Measurements from ENCODE around the gene CLASP2.
"Not testable (repeated sequence)": the region's sequence is repeated elsewhere in the genome, so short reads cannot be mapped to it uniquely, and the experiment has no call there.

CLASP2 gene

GRCh38 chr3:33526787-33527186, 191.3 kb downstream of the CLASP2 start:
- DNase-seq, result no peak

GRCh38 chr3:33525232-33525631, 192.8 kb downstream of the CLASP2 start:
- DNase-seq, result no peak

- DNase-seq, result no peak
Measured at GRCh38 chr3:33523093-33523667, 194.9 kb downstream of the CLASP2 start.

- no peak for DNase-seq
Measured at GRCh38 chr3:33521736-33522135, 196.3 kb downstream of the CLASP2 start.

GRCh38 chr3:33513262-33513863, 204.7 kb downstream of the CLASP2 start:
- DNase-seq, result no peak

- no peak for DNase-seq
Measured at GRCh38 chr3:33505027-33505426, 213.0 kb downstream of the CLASP2 start.

- no peak for DNase-seq
Measured at GRCh38 chr3:33496449-33496848, 221.6 kb downstream of the CLASP2 start.

- DNase-seq, result no peak
Measured at GRCh38 chr3:33491721-33492120, 226.3 kb downstream of the CLASP2 start.

GRCh38 chr3:33490641-33491241, 227.3 kb downstream of the CLASP2 start:
- DNase-seq, result no peak

GRCh38 chr3:33488683-33489082, 229.4 kb downstream of the CLASP2 start:
- DNase-seq, result no peak

- no peak for DNase-seq
Measured at GRCh38 chr3:33488246-33488645, 229.8 kb downstream of the CLASP2 start.

GRCh38 chr3:33482111-33482521, 235.9 kb downstream of the CLASP2 start:
- DNase-seq, result no peak

GRCh38 chr3:33474896-33475295, 243.2 kb downstream of the CLASP2 start:
- DNase-seq, result no peak

- DNase-seq, result no peak
Measured at GRCh38 chr3:33473813-33474212, 244.2 kb downstream of the CLASP2 start.

- DNase-seq, result no peak
Measured at GRCh38 chr3:33467786-33468185, 250.3 kb downstream of the CLASP2 start.

- no peak for DNase-seq
Measured at GRCh38 chr3:33461097-33461496, 257.0 kb downstream of the CLASP2 start.

- DNase-seq, result not testable (repeated sequence)
Measured at GRCh38 chr3:33459577-33459976, 258.5 kb downstream of the CLASP2 start.

- no peak for DNase-seq
Measured at GRCh38 chr3:33458446-33458845, 259.6 kb downstream of the CLASP2 start.

GRCh38 chr3:33456756-33457155, 261.3 kb downstream of the CLASP2 start:
- DNase-seq, result no peak

GRCh38 chr3:33453331-33453761, 264.7 kb downstream of the CLASP2 start:
- no peak for DNase-seq

- not testable (repeated sequence) for DNase-seq
Measured at GRCh38 chr3:33451994-33452393, 266.1 kb downstream of the CLASP2 start.

GRCh38 chr3:33447958-33448357, 270.1 kb downstream of the CLASP2 start:
- no peak for DNase-seq

- DNase-seq, result not testable (repeated sequence)
Measured at GRCh38 chr3:33447256-33447625, 270.8 kb downstream of the CLASP2 start.
